Hematopoietic multipotent progenitor cell treated with erythropoietin and hydrocortisone succinate and interleukin-3 and kit ligand, for 8 days (in vitro differentiated cells): Measurements from ENCODE around the gene SH3RF3.
"Not testable (repeated sequence)": the region's sequence is repeated elsewhere in the genome, so short reads cannot be mapped to it uniquely, and the experiment has no call there.

Experiments
- DNase-seq: peaks from one replicate; pipeline ENCODE4 v3.0.0-alpha.2; 2015

The SH3RF3 gene

DNA sequence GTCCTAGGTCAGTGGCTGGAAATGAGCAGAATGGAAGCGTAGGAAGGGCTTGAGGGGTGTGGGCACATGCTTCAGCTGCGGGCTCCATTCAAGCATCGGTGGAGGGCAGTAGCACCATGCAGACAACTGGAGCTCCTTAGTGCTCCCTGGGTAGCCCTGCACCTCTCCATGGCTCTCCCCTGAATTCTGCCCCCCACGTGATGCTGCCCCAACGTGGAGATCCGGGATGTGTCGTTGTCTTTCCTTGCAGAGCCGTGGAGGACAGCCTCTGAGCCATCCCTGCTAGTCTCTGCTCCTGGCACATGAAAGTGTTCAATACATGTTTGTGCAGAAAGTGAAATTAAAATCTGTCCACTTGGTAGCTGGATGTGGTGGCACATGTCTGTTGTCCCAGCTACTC is 94.5 kb downstream of the SH3RF3 start:
- no peak for DNase-seq

DNA sequence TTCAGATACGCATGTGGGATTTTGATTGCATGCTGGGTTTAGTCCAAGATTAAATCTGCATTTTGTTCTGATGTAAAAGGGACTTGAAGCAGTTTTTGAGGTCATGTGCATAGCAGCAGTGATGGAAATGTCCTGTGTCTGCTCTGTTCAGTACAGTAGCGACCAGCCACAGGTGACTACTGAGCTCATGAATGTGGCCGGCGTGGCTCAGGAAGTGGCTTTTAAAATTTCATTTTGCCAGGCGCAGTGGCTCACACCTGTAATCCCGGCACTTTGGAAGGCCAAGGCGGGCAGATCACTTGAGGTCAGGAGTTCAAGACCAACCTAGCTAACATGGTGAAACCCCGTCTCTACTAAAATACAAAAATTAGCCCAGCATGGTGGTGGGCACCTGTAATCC is 95.3 kb downstream of the SH3RF3 start:
- not testable (repeated sequence) for DNase-seq

DNA sequence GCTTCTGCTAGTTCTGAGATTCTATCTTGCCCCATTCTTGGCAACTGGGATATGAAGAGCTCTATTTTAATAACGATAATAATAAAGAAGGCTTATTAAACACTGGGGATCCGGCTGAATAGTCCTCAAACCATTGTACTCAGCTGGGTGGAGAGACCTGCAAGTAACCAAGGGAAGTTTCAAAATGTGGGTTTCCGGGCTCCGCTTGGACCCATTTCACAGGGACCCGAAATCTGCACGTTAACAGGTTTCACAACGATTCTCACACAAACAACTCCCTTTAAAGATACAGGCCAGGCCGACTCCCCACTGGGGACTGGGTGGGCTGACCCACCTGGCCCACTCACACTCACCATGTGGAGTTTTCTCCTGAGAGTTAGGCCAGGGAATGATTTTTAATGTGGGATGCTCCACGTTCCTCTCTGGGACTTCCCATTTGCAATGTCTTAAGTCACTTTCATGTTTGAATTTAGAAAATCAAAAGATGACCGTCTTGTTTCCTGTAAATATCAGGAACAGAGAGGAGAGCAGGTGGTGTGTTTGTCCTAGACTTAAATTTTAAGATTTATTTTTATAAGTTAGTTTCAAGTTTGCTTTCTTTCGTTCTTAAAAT is 96.3 kb downstream of the SH3RF3 start:
- DNase-seq = no peak

DNA sequence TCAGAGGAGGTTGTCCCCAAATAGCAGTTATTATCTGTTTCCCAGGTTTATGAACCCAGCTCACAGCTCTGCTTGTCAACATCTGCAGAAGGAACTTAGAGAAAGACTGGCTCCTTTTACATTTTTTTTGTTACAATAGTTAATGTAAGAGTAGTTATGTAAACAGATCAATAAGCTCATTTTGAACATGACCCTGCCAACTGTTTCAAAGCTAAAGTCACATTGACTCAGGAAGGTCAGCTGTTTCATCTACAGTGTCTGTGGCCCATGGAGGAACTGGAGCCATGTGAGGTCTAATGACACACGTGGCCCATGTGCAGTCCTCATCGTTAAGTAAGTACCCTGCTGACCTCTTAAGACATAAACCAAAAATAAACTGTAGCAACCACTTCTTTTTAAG is 97.1 kb downstream of the SH3RF3 start:
- DNase-seq = no peak

DNA sequence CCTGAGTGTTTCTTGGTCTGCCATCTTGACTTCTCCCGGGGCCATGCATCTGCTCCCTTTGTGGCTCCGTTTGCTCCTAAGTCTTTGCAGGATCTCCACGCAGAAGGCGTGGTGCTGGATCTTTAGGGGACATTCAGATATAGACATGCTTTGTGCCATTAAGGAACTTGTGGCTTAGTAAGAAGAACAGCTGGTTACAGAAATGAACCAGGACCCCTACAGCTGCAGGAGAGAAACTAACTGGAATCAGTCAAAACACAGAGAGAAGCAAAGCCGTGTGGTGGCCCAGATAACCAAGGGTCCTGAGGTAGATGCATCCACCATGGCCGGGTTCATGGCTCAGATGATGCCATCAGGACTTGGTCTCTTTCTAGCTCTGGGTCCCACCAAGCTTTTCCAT is 97.6 kb downstream of the SH3RF3 start:
- DNase-seq = no peak

DNA sequence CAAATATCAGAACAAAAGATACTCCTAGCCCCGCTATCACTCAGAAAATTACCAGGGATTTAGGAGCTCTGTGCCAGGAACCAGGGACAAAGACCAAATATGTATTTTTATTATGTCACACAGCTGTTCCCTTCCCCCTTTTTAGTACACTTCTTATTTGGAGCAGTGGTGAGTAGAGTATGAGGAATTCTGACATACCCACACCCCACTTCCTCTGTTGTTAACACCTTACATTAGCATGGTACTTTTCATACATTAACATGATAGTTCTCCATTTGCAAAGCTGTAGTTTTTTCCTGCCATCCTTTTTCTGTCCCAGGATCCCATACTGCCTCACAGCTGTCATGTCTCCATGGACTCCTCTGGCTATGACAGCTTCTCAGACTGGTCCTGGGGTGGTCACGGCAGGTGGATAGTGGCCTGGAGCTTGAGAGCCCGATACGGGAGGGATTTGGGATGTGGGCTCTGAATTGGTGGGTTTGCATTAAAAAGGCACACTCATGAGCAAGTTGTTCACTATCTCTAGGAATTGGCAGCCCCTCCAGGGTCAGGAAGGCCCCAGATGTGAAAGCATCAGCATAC is 100.2 kb downstream of the SH3RF3 start:
- no peak for DNase-seq

DNA sequence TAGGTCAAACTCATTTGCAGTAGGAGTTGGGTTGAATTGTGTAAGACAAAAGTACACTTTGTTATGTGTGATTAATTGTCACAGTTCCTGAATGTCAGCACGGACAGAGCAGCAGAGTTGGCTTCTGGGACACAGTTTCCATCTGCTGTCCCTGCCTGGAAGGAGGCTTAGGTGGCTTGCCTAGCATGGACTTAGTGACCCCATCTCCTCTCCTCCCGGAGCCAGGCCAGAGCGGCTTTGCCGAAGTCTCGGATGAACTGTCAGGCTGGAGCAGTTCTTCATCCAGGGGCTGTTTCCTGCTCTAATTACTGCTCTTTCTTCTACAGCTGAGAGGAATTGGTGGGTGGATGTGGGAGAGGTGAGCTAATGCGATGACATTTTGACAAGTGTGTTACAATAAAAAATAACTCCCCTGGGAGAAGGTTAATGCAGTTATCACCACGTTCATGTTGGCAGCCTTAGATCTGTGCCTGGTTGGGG is 102.0 kb downstream of the SH3RF3 start:
- DNase-seq = no peak

DNA sequence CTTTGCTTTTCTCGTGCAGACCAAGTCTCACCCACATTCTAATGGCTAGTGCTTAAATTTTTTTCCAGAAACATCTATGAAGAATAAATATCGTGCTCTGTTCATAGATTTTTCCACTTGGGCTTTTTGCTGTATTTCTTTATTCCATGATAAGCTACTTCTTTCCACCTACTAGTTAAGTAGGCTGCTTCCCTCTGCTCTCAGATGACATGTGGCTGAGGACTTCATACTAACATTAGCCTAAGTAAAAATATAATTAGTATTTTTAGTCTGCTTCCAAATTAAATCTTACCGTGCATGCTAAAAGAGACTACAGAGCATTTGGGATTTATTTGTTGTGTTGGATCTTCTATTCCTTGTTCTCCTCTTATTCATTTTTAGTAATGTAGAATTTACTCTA is 102.4 kb downstream of the SH3RF3 start:
- no peak for DNase-seq

DNA sequence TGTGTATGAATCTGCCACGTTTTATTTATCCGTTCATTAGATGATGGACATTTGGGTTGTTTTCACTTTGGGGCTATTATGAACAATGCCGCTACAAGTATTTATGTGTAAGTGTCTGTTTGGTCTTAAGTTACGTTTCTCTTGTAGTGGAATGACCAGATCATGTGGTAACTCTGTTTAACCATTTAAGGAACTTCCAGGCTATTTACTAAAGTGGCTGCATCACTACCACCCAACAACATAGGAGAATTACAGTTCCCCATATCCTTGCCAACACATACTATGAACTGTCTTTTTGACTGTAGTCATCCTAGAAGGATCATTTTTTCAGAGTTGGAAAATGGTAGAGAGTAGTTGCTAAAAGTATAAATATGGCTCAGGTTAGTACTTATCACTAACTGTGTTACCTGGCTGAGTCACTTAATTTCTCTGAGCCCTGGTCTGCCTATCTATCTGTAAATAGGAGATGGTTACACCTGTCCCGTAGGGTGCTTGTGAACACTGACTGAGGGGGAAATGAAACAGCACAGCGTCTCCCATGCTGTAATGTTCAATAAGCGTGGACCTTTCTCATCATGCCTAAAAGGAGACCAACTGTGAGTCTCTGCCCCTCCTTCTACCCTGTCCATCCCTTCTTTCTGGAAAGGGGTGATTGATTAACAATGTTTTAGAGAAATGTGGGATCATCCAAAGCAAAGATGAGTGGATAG is 103.1 kb downstream of the SH3RF3 start:
- DNase-seq = no peak

DNA sequence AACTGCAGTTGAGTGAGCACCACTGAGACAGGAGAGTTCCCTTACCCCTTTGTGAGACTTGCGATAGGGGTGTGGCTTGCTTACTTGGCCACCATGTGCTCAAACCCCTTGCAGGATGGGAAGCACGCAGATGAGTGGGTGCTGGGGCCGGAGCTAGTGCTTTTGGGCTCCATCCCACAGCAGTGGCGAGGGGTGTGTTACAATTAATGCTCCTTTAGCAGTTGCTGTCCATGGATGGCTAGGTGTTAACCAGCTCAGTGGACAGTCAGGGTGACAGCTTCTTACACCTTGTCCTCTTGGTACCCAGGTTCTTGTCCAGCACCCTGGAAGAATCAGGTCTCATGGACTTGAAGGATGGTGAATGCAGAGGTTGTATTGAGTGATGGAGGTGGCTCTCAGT is 103.9 kb downstream of the SH3RF3 start:
- DNase-seq = no peak

DNA sequence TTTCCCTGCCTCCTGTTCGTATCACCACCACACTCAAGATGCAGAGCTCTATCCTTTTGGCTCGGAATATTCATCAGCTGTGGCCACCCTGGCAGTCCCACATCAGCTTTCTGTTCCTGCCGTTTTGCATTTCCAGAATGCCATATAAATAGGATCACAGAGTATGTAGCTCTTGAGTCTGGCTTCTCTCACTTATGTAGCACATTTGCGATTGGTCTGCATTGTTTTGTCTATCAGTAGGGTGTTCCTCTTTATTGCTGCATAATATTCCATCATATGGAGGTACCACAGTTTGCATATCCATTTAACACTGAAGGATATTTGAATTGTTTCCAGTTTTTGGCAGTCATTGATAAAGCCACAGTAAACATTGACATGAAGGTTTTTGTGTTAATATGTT is 104.6 kb downstream of the SH3RF3 start:
- DNase-seq = no peak

DNA sequence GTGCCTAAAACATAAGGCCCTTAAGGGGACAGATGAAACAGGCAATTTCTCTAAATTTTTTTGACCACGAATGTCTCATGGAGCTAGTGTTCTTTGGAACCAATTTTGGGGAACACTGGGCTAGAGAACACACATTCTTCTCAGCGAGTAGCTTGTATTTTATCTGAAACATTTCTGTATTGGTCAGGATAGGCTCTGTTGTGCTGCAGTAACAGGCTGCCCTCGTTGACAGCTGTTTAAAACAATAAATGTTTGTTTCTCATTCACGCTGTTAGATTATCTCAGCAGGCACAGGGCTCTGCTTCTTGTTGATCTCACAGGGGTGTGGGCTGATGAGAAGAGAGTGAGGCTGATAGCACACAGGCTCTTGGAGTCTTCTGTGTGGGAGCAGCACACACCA is 105.3 kb downstream of the SH3RF3 start:
- DNase-seq = no peak

DNA sequence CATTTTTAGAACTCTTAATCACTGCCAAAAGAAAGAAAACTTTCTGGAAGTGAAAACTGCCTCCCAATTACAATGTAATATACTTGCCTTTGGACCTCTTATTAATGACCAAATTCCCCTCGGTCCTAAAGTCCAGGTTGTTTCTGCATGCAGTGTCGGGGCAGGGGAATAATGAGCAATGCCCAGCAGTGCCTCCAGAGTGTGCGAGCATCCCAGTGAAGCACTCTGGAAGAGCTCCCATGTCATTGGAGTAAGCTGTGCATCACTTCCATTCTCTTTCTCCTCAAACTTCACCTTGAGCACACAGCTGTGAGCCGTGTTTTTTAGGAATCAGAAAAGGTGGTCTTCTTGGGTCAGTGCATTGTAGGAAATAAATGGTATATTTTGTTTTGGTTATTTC is 107.1 kb downstream of the SH3RF3 start:
- DNase-seq = no peak

DNA sequence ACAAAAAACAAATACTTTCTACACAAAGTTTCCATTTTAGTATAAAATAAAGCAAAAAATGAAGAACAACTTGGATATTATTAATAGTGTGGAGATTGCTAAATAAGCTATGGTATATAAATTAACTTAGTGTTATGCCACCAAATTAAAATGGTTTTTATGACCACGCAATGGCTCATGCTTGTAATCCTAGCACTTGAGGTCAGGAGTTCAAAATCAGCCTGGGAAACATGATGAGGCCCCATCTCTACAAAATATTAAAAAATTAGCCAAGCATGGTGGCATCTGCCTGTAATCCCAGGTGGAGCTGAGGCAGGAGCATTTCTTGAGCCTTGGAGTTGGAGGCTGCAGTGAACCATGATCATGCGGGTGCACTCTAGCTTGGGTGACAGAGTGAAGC is 108.8 kb downstream of the SH3RF3 start:
- DNase-seq = no peak

DNA sequence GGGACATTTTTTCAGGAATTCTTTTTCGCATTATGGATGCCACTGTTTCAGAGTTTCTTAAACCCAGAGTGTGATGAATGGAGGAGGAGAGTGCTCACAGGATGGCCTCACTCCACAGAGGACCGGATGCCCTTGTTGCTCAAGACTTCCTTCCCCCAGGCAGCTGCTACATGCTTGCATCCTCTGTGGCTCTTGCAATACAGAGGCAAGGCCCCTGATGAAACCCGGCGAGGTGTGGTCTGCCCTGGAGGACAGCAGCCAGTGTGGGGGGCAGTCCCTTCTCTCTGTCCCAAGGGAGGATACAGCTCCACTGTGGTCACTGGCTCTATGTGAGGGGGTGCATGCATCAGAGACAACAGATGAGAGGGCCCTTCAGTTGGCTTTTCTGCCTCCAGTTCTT is 109.6 kb downstream of the SH3RF3 start:
- peak; percentile 31 for DNase-seq

DNA sequence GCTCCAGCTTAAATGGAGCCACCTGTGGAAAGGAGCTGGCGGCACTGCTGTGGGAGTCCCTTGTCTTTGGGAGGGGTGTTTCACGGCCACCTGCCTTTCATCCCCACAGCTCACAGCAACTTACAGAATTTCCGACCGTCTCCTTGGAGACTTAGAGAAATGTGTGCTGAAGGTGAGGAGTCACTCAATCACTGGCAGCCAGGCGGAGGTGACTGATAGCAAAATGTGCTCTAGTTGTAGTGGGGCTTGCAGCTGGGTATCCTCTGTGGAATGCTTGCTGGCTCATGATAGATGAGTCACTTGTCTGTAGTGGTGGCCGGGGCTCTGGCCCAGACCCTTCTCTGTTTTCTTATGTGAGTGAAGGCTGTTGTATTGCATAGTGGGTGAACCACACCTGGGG is 110.7 kb downstream of the SH3RF3 start:
- DNase-seq = no peak

DNA sequence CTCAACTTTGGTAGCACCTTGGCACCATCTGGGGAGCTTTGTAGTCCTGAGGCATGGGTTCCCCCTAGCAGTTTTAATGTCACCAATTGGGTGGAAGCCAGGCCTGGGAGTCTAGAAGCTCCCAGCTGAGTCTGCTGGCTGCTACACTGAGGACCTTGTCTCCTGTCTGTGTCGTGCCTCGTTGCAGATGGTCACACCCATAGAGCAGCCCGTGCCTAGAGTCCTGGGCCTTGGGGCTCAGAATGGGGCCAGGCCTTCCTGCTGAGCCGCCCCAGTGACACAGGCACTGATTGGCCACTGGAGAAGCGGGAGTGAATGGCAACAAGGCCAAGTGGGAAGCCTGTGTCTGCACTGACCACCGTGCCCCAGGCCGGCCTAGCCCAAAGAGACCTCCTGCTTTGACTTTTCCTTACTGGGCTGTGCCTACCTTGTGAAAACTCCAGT is 113.2 kb downstream of the SH3RF3 start:
- no peak for DNase-seq

DNA sequence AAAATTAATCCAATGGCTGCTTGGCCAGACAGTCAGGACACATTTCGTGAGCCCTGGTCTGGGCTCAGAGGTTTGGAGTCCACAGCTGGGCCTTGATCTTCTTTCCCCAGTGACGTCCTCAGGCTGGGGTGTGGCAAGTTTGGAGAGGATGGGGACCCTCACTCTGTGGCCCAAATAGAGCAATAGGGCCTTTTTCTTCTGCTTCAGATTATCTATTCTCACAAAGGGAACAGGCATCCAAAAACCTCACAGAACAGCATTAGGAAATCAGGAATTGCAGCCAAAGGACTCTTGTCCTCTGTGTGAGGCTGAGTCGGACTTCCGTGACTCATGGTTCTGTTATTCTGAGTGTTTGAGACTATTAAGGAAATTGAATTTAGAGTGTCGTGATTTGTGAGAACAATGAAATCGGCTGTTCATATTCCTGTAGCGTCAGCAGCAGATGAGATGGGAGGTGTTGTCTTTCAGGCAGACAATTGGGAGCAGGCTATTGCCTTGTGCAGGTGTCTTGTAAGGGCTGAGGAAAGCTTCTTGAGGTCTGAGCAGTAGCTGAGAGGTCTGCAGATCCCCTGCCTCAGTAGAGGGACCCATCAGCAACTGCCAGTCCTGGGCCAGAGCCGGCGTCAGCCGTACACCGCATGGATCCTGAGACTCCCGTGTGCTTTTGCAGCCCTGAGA is 113.8 kb downstream of the SH3RF3 start:
- DNase-seq = no peak

DNA sequence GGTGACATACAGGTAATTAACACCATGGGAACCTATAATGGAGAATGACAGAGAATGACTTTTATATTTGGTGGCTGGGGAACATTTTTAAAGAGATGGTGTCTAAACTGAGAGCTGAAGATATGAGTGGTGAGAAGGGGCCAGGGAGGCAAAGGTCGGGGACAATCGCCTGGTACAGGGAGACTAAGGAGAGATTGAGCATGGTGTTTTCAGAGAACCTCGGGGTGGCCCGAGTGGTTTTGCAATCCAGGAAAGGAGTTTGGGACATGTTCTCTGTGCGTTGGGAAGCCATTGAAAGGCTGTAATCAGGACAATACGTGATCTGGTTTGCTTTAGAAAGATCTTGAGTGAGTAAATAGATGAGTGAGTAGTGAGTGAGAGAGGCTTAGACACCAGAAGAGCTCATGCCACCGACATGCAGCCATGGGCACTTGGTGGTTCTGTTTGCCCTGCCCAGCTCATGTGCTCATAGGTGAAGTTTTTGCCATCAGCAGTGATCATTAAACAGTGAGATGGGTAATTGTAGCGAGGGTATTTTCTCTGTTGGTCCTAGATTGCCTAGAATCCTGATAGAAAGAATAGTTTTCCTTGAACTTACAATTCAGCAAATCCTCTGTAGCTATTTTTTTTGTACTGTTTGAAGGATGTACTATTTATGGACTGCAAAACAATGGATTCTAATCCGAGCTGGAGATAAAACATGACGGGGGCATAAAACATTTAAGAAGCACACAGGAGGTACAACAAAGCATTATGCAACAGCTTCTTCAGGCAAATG is 114.7 kb downstream of the SH3RF3 start:
- DNase-seq = no peak

DNA sequence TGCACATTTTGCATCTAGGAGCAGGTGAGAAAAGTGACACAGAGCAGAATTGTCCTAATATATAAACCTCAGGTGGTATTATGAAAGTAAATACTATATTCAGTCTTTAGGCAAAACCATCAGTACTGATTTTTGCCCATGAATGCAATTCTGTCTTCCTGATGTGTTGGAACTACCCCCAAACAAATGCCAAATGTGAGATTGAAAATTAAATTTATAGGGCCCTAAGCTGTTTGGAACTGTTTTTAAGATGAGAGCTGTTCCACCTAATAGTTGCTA is 115.2 kb downstream of the SH3RF3 start:
- no peak for DNase-seq

DNA sequence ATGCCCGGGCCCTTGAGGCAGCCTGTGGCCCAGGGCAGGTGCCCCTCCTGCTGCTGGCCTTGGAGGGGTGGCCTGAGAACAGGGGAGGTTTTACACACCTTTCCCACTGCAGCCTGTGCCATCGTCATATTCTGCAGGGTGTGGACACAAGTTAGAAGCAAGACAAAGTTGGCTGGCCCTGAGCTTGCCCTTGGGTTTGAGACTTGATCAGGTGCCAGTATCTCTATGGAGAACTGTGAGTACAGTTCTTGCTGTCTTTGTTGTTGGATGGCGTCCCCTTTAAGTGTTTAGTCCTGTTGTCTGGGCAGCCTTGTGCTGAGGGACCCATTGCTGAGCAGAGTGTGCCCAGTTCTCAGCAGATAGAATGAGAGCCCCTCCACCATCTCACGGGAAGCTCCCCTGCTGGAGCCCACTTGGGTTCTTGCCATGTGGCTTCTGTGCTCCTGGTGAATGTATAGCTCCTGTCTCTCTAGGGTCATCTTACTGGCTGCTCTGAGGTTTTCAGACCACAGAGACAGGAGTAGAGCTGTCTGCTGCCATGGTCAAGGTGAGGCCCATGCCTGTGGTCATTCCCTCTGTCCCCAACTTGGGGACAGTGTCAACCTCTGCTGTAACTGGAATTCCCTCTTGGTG is 115.9 kb downstream of the SH3RF3 start:
- no peak for DNase-seq

DNA sequence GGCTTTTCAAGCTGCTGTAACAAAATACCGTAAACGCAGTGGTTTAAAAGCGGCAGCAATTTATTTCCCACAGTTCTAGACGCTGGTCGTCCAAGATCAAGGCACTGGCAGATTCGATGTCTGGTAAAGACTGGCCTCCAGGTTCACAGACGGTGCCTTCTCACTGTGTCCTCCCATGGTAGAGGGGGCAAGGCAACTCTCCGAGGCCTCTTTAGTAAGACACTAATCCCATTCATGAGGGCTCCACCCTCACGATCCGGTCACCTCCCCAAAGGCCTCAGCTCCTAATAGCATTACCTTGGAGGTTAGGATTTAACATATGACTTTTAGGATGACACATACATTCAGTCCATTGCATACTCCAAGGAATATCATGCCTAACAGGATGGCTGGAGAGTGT is 117.2 kb downstream of the SH3RF3 start:
- DNase-seq = no peak

DNA sequence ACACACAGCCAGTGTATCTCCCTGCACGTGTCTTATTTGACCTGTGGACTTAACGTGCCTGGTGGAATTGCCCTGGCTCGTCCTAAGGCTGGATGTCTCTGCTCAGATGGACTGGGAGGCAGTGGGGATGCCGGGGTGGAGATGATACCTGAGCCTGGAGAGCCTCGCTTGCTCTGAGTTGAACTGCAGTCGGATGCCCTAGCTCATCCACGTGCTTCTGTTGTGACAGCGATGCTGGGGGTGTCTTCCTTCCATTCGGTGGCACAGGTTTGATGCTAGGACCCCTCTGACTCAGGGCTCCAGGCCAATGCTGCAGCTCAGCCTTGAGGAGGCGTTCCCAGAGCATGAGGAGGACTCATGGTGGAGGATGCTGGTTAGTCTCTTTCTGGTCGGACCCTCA is 117.6 kb downstream of the SH3RF3 start:
- no peak for DNase-seq
